Activated CD8-positive, alpha-beta memory T cell treated with anti-CD3 and anti-CD28 coated beads, Interleukin-2, amount 50 U/mL, for 24 hours (primary cell): Measurements from ENCODE around the gene CTNNA3.

ENCODE experiments used
- DNase-seq: peaks from one replicate; pipeline ENCODE4 v3.0.0-alpha.2; 2020; ENCODE audit errors: extremely low read depth

CTNNA3 gene

GRCh38 chr10:66931949-66932343 is 764.0 kb downstream of the CTNNA3 start:
- no peak for DNase-seq

- no peak for DNase-seq
These were observed 764.6 kb downstream of the CTNNA3 start for GRCh38 chr10:66931340-66931948.

DNA sequence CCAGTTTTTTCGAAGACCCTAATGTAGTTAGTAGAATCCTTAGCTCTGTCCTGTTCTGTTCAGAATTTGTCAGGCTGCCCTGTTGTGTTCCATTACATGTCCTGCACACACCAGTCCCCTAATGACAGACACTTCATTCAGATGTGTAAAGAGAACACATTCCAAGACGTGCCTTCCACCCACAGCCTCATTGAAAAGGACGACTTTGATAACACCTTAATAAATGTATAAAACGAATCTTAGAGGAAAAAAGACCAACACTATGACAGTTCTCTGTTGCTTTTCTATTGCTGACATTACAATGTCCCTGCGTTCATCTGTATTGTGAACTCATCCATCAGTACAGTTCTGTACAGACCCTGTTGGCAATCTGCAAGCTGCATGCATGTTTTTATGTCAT is 766.6 kb downstream of the CTNNA3 start:
- no peak for DNase-seq

GRCh38 chr10:66928776-66929175 is 767.2 kb downstream of the CTNNA3 start:
- no peak for DNase-seq

DNA sequence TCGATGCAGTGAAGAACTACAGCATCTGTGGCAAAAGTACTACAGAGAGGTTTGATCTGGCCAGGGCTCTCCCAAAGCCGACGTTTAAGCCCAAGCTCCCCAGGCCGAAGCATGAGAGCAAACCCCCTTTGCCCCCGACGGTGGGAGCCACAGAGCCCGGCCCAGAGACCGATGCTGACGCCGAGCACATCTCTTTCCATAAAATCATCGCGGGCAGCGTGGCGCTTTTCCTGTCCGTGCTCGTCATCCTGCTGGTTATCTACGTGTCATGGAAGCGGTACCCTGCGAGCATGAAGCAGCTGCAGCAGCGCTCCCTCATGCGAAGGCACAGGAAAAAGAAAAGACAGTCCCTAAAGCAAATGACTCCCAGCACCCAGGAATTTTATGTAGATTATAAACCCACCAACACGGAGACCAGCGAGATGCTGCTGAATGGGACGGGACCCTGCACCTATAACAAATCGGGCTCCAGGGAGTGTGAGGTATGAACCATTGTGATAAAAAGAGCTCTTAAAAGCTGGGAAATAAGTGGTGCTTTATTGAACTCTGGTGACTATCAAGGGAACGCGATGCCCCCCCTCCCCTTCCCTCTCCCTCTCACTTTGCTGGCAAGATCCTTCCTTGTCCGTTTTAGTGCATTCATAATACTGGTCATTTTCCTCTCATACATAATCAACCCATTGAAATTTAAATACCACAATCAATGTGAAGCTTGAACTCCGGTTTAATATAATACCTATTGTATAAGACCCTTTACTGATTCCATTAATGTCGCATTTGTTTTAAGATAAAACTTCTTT is 767.8 kb downstream of the CTNNA3 start:
- no peak for DNase-seq

GRCh38 chr10:66927251-66927935 is 768.6 kb downstream of the CTNNA3 start:
- DNase-seq, result no peak

- DNase-seq, result no peak
These were observed 769.2 kb downstream of the CTNNA3 start for GRCh38 chr10:66926841-66927240.

- DNase-seq, result no peak
These were observed 769.9 kb downstream of the CTNNA3 start, which contains the start of gene LRRTM3 for GRCh38 chr10:66925896-66926715. Gene LRRTM3, plus strand, starts transcription at chr10:66926036.

GRCh38 chr10:66925373-66925772 is 770.6 kb downstream of the CTNNA3 start:
- no peak for DNase-seq

DNA sequence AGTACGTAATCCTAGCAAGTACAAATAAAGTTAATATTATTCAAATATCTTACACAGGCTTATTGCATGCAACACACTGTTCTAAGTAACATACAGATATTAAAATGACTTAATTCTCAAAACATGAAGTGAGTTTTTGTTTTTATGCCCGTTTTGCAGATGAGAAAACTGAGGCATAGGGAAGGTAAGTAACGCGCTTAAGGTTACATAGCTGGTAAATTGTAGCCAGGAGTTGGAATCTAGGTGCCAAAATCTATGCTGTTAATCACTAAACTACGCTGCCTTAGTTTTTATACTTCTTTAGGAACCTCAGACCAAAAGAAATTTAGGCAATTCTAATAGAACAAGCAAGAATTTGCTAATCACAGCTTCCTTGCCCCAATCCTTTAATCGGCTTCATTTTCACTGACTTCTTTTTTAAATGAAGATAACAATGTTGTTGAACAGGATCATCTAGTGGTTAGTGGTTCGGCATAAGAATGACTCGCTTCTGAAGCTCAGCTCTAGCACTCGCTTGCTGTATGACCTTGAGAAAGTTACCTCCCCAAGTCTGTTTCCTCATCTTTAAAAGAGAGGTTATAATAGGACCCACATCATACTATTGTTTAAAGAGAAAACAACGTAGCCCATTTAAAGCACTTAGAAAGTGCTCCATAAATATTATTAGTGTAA is 771.2 kb downstream of the CTNNA3 start:
- no peak for DNase-seq

- no peak for DNase-seq
These were observed 776.7 kb downstream of the CTNNA3 start for GRCh38 chr10:66919248-66919647.

DNA sequence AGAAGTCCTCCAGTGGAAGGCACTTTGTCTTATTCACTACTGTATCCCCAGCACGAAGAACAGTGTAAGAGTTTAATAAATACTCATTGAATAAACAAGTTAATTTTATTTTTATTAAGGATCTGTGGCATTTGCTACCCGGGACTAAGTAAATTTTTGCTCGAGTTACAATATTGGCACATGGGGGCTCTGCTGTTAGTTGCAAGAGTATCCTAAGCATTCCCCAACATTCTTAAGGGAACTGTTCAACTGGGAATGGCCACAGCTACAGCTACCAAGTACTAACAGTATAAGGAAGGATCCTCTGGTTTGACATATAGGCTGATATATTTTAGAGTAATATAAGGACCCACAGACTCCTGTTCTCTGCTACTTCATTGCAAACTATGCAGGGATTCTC is 778.9 kb downstream of the CTNNA3 start:
- no peak for DNase-seq

GRCh38 chr10:66916030-66916429 is 780.0 kb downstream of the CTNNA3 start:
- DNase-seq, result no peak

- no peak for DNase-seq
These were observed 785.3 kb downstream of the CTNNA3 start for GRCh38 chr10:66910671-66911070.

DNA sequence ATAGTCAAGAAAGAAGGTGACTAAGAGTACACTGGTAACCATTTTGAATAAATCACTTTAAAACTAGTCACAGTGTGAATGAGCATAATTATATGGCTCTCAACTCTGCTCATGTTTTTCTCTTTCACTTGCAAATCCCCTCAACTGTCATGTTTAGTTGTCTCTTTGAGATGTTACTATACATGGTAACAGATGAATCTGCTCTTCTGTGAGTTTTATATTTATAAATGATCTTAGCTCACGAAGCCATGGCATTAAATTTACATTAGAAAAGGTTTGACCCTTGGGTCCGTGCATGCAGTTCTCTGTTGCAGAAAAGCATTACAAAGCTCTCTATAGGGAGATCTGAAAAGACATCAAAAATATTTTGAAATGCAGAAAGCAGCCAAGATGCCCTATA is 803.1 kb downstream of the CTNNA3 start:
- no peak for DNase-seq

- DNase-seq, result no peak
These were observed 807.8 kb downstream of the CTNNA3 start for GRCh38 chr10:66888237-66888636.

DNA sequence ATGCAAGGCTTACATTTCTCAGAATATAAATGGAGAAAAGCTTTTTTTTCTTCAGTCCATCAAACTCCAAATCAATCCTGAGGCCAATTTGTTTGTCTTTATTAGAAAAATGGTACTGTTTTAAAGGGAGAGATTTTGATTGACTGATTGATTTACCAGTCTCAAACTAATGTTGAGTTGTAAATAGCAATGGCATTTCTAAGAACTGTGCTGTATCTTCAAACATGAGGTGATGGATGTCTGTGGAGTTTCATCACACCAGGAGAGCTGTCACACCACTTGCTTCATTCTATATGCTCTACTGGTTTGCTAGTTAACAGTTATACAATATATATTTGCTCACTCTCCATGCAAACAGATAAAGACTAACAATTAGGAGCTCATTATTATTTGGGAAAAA is 809.1 kb downstream of the CTNNA3 start:
- no peak for DNase-seq

DNA sequence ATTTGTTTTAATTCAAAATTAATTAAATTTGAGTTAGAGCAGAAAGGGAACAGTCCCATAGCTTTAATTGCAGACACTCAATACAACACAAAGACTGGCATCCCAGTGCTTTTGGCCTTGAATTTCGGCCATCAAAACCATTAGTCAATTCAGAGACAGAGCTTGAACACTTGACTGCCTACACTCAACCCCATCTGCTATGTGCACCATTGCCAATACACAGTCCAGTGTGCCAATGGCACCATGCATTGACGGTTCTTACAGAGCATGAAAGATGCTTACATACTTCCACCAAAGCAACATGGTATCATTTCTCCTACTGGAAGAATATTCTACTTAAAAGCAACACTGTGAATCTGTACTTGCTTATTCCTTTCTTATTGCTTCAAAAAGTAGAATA is 813.7 kb downstream of the CTNNA3 start:
- DNase-seq, result no peak

GRCh38 chr10:66881814-66882213 is 814.2 kb downstream of the CTNNA3 start:
- no peak for DNase-seq

GRCh38 chr10:66880826-66881225 is 815.2 kb downstream of the CTNNA3 start:
- no peak for DNase-seq

- DNase-seq, result no peak
These were observed 815.7 kb downstream of the CTNNA3 start for GRCh38 chr10:66880292-66880691.
